Testis (tissue), 2 donors: ENCODE measurements around the gene HS3ST4.

ENCODE experiments used
- POLR2A ChIP-seq: fragments of 450-650 bp; IDR thresholded peaks from one replicate; pipeline ENCODE4 v1.6.1; 2017; ENCODE audit warnings: antibody characterized with exemption, mild to moderate bottlenecking, moderate library complexity
- TF ChIP-seq, protein P1 (sequence below), 3 experiments: fragments of 450-650 bp in 2 of 3; fragments of 200-600 bp in 1 of 3; sonication (generic) in 1 of 3; IDR thresholded peaks; one replicate each; pipeline ENCODE4 v1.5.1; 2016 to 2019; ENCODE audit warnings: antibody characterized with exemption in 3 of 3, mild to moderate bottlenecking in 2 of 3, moderate library complexity in 1 of 3

DNA sequence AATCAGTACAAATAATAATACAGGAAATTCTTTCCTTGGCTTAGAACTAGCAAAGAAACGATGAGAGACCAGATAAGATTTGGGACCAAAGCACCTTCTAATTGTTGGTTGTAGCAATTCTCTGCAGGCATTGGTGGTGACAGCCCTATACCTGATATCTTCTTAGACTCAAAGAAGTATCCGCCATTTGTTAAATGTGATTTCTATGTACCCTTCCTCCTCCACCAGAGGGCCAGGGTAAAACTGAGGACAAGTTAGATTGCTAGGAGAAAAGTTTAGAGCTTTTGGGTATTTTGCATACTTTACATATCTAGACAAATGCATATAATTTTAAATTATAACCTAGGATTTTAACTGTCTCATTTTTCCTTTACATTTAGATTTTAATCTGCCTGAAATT lies 304.3 kb downstream of the HS3ST4 start:
- TF ChIP-seq, protein P1, sequence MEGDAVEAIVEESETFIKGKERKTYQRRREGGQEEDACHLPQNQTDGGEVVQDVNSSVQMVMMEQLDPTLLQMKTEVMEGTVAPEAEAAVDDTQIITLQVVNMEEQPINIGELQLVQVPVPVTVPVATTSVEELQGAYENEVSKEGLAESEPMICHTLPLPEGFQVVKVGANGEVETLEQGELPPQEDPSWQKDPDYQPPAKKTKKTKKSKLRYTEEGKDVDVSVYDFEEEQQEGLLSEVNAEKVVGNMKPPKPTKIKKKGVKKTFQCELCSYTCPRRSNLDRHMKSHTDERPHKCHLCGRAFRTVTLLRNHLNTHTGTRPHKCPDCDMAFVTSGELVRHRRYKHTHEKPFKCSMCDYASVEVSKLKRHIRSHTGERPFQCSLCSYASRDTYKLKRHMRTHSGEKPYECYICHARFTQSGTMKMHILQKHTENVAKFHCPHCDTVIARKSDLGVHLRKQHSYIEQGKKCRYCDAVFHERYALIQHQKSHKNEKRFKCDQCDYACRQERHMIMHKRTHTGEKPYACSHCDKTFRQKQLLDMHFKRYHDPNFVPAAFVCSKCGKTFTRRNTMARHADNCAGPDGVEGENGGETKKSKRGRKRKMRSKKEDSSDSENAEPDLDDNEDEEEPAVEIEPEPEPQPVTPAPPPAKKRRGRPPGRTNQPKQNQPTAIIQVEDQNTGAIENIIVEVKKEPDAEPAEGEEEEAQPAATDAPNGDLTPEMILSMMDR (IDR thresholded peaks at IDR 0.05), result no peak
- no peak for TF ChIP-seq POLR2A
